Measurements from ENCODE around the gene ADCK1.
"Not testable (repeated sequence)": the region's sequence is repeated elsewhere in the genome, so short reads cannot be mapped to it uniquely, and the experiment has no call there.

ADCK1 gene

DNA sequence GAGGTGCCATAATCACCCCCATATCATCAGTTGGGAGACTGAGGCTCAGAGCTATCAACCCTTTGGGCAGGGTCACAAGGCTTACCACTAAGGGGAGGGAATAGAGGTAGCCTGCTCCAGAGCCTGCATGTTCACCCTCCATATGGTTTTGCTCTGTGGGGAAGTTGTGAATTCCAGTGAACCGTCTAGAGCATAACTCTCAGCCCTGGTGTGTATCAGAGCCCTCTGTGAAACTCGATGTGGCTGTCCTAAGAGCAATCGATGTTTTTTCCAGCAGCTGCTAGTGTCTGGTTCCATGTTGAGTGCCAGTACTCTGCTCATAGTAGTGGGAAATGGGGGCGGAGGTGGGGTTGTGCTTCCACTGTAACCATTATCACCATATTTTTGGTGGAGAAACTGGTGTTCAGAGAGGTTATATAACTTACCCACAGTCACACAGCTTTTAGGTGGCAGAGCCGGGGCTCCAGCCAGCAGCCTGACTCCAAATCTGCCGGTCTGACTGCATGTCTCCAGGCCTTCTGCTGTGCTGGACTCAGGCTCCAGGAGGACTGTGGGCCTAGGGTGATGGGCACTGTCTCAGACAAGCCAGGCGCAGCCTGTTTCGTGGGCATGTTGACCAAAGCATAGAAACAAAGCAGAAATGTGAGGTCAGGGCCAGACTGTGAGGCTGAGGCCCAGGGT, 104.2 kb downstream of the ADCK1 start:
- no peak for FAIRE-seq

DNA sequence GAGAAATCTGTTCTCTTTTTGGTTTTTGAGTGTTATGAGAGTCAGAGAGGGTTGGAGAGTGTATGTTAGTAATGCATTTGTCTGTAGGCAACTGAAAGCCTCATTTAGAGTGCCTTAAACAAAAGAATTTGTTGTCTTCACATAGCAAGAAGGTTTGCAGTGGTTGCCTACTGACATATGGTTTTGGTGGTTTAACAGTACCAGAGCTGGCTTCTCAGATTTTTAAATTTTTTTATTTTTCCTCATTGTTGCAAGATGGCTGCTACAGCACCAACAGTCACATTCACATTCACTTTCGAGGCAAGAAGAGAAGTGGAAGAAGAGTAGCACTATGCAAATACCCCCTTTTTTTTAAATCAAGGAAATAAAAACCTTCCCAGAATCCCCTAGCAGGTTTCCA, 106.5 kb downstream of the ADCK1 start:
- FAIRE-seq: no peak

DNA sequence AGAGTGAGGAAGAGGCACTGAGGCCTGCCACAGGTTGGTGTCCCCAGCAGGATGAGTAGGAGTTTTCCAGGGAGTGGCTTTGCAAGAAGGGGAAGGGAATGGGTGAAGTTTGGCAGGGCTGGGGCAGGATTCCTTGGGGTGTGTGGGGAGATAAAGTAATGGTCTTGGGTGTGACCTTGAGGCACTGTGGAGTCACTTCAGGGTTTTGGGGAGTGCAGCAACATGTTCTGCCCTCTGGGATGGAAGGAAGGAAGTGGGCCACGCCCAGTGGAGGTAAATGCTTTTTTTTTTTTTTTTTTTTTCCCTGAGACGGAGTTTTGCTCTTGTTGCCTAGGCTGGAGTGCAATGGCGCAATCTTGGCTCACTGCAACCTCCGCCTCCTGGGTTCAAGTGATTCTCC, 108.9 kb downstream of the ADCK1 start:
- FAIRE-seq: no peak

DNA sequence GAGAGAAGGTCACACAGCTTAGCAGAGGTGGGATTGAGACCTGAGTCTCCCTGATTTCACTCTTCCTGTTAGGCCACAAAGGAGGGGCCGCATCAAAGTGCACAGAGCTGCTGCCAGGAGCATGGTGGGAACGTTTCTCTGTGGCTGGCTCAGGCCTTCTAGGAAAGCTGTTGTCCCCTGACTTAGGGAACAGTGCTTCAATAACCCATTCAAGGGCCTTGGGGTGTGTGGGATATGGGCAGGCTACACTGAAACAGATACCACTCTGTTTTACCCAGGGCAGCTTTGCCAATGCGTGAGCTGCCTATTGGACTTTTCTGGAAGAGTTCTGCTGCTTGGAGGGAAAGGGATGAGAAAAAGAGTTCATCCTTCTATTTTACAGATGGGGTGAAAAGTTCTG, 110.0 kb downstream of the ADCK1 start:
- FAIRE-seq: no peak

DNA sequence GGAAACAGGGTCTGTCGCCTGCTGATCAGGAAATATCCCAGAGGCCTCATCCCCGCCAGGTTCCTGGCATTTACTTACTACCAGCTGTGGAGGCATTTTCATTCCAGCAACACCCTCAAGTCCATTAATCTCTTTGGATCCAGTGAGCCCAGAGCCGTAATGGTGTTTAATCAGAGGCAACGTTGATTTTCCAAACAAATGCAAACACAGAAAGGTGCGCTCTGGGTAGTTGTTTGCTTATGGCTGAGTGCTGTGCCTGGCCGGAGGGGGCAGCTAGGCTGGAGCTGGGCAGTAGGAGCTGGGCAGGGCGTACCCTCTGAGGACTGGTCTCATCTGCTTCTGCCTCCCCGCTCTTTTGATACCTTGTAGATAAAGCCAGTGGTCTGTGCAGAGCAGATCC, 110.6 kb downstream of the ADCK1 start:
- no peak for FAIRE-seq

DNA sequence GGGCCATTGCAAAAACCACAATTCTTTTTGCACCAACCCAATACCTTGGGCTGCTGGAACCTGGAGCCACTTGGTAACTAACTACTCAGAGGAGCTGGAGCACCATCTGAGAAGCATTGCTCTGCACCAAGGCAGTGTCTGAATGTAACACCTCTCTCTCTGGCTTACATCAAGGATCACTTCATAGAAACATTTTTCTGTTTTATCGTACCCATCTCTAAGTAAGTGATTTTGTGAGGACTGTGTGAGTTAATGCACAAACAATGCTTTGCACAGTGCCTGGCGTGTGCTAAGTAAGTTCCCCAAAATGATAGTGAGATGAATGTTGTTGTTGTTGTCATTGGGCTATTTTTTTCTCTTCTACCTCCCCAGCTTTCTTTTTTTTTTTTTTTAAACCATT, 111.4 kb downstream of the ADCK1 start:
- no peak for FAIRE-seq

DNA sequence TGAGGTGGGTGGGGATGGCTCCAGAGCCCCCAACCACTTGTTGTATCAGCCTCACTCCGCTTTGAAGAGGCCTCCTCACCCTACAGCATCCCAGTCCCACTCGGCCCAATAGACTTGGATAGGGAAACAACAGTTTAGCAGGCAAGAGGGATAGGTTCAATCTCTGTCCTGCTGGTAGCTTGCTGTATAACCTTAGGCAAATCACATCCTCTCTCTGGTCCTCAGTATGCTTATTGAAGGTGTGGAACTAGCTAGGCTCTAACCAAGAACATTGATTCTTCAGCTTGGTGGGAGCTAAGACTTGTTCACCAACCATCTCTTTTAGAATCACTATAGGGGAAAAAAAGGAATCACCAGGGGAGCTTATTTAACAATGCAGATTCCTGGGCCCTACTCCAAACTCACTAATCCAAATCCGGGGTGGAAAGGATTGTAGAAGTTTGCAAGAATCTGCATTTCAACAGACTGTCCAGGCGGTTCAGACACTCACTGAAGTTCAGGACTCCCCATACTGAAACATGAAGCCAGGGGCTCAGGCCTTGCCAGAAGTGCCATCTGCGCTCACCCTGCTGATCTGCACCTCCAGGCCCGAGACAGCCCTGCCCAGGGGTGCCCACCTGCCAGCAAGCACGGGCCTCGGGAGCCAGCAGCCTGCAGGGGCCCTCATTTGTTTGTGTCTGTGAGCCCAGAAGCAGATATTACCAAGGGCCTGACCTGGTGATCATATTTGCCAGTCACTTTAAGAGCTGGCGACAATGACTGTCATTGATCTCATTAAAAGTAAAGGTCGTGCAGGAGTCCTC, 113.0 kb downstream of the ADCK1 start:
- FAIRE-seq: no peak

DNA sequence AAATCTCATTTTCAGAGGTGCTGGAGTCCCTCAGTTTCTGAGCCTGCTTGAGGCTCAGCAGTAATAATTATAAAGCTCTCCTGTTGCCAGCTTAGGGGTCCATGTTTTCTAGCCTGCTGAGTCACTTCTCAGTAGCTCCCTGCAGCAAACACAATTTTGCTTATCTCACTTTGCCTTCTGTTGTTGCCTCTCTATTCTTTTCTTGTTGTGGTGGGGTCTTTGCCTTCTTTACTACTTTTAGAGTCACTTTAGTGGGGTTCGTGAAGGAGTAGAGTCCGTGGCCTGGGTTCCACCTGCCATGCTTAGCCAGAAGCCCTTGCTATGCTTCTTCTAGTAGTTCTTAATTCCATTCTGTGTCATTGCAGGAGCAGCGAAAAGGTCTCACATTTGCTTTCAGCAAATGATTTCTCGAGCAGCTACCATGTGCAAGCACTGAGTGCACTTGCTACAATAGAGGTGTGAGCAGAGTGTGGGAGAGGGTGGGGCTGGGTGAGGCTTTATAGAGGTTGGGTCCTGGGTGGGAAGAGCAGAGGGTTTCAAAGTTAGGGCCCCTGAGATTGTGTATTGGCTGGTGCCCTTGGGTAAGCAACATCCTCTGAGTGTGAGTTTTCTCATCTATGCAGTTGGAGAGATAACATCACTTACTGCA, 114.3 kb downstream of the ADCK1 start:
- FAIRE-seq: no peak

DNA sequence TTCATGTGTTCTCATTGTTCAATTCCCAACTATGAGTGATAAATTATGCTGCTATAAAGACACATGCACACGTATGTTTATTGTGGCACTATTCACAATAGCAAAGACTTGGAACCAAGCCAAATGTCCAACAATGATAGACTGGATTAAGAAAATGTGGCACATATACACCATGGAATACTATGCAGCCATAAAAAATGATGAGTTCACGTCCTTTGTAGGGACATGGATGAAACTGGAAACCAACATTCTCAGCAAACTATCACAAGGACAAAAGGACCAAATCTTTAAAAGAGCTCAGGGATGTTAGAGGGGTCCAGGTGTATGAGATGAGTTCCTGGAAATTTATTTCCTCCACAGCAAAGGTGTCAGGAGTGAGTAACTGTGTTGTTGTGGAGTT, 115.5 kb downstream of the ADCK1 start:
- FAIRE-seq: not testable (repeated sequence)

DNA sequence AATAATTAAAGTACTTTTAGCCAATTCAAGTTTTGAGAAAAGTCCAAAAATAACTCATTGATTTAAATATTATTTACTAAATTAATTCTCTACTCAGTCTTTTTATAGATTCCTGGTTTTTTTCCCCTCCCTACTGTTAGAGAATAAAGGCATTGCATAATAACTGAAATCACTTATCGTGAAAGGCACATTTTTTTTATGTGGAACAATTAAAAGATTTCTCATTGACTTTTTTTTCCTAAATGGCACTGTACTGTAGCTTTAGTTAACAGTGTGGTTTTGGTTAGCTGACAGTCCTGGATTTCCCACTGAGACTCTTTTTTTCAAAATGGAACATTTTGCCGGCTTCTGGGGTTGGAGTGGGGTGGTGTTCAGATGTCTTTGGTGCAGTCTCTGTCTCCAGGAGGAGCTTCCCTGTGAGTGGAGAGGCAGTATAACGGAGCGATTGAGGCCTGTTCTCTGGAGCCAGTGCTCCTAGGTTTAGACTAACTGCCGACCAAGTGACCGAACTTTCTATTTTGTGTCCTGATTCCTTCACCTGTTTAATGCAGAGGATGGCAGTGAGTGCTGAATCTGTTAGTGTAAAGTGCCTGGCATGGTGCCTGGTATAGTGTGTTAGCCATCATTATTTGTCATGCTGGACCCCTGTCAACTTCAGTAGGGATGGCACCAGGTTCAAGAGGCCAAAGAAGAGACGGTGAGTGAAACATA, 117.7 kb downstream of the ADCK1 start:
- FAIRE-seq: no peak

DNA sequence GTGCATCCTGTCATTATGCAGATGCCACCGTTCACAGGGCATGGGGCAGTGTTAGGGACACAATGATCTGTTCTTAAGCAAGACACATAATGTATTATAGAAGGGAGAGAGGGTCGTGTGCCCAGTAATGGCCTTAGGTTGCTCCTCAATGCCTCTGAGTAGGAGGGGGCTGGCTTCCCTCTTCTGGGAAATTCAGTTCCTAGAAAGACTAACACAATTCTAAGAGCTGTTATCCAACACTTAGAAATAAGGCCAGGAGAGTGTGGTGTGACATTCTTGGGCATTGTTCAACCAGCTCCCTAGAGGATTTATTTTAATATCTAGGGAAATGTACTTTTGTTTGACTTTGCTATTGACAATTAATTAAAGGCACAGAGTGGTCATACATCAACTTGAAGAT, 118.5 kb downstream of the ADCK1 start:
- no peak for FAIRE-seq

DNA sequence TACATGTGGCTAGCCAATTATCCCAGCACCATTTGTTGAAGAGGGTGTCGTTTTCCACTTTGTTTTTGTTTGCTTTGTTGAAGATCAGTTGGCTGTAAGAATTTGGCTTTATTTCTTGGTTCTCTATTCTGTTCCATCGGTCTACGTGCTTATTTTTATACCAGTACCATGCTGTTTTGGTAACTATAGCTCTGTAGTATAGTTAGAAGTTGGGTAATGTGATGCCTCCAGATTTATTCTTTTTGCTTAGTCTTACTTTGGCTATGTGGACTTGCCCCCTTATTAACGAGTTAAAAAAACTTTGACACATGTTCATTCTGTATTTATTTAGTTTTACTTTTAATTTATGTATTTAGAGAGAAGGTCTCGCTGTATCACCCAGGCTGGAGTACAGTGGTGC, 120.4 kb downstream of the ADCK1 start:
- FAIRE-seq: no peak

DNA sequence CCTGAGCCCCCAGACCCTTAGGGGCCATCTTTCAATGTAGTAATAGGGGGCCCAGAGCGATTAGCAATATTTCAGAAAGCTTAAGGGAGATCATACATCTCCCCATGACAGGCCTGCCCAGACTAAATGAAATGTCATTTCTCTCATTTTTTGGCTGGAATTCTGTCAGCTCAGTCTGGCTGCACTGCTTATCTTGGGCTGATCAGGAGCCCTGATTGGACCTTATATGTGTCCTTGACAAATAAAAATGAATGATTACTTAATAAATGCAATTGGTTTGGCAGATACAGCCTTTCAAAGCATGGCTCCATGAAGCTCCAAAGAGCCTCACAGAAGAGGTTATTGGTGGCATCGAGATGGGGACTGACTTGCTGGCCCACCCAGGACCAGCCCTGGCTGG, 121.9 kb downstream of the ADCK1 start:
- no peak for FAIRE-seq

DNA sequence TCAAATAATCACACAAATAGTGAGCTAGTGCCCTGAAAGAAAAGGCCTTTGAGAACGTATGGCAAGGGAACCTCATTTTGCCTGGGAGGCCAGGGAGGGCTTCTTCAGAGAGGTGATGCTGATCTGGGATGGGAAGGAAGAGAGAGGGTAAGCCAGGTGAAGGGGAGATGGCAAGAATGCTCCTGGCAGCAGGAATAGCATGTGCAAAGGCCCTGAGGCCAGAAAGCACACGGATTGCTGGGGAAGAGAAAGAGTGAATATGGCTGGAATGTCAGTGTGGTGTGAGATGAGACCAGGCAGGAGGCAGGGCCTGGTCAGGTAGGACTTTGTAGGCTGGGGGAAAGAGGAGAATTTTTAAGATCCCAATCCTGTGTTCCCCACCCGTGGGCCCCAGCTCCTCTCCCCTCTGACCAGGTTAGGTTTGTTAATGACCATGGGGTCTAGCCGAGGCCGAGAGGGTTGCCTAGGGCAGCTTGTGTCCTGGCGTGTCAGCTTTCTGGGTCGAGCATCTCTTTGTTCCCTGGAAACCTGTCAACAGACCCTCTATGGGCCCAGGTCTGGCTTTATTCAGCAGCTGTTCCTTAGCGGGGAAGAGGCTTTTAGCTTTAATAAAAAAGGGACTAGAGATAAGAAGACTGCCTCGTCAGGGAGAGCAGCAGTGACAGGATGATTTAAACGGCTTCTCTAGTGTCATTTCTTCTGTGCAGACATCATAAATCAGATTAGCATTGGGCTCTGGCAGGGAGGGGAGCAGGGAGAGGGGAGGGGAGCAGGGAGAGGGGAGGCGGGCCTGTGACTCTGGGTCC, 123.4 kb downstream of the ADCK1 start:
- FAIRE-seq: no peak

DNA sequence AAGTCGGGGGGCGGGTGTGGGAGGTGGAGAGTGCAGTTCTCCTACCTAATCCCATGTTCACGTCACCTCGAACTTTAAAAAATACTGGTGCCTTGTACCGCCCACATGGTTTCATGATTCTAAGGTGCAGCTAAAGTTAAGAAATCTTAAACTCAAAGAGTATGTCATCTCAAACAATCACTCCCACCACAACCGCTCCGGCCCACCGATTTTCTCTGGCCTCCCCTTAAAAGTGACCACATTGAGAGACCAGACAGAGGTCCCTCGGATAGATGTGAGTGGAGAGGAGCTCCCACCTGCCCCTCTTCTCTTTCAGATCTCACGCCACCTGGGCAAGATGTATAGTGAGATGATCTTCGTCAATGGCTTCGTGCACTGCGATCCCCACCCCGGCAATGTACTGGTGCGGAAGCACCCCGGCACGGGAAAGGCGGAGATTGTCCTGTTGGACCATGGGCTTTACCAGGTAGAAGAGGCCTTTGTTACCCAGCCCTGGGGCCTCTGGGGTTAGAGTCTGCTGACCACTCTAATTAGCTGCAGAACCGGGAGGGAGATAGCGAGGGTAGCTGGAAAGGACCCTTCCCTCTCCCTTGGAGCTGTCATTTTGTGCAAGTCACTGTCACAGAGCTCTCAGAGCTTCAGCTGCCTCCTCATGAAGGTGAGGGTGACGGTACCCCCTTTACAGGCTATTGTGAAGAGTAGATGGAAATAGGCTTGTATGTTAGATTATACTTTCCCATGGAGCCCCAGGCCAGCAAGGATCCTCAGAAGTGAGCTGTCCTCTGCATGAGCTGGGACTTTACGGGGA, 124.4 kb downstream of the ADCK1 start:
- no peak for FAIRE-seq

DNA sequence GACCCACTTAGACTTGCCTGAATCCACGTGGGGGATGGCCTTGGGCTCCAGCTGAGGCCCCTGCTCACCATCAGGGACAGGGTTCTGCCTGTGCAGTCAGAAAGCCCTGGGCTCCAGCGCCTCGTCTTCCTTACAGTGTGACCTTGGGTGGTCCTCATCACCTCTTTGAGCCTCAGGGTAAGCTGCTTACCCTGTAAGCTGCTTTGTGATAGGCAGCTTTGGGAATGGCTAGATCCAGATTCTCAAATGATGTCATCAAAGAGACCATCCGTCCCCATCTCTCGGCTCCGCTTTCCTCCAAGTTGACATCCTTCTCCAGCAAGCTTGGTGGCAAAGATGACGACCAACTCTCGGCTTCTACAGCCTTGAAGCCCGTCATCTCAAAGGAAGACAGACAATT, 127.0 kb downstream of the ADCK1 start:
- FAIRE-seq: no peak

DNA sequence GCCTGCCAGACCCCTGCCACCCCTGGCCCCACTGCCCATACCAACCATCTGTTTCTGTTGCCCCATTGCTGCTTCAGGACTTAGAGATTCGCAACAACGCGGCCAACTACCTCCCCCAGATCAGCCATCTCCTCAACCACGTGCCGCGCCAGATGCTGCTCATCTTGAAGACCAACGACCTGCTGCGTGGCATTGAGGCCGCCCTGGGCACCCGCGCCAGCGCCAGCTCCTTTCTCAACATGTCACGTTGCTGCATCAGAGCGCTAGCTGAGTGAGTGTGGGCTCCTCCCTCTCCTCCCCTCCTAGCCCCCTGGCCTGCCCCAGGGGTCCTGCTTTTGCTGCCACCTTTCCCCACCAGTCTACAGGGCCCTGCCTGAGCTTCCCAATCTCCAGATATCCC, 131.5 kb downstream of the ADCK1 start:
- no peak for FAIRE-seq

DNA sequence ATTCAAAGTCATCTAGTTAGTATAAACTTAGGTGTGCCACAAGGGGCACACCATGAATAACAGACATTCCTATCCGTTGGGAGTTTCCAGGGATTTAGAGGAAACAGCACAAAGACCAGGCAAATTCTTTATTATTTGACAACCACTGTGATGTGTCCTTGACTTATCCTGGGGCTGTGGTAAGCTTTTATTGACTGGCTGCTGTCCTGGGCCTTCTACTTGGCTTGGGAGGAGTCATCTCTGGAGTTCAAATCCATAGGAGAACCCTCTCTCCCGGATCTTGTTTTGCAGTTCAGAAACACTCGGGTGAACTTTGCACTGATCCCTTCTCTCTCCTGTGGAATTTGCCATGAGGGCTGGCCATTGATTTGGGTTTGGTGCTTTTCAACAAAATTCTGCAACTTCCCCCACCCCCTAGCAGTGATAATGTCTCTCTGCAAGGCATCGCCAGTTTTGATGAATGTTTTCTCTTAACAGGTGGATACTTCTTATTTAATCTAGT, 136.3 kb downstream of the ADCK1 start:
- FAIRE-seq: no peak

DNA sequence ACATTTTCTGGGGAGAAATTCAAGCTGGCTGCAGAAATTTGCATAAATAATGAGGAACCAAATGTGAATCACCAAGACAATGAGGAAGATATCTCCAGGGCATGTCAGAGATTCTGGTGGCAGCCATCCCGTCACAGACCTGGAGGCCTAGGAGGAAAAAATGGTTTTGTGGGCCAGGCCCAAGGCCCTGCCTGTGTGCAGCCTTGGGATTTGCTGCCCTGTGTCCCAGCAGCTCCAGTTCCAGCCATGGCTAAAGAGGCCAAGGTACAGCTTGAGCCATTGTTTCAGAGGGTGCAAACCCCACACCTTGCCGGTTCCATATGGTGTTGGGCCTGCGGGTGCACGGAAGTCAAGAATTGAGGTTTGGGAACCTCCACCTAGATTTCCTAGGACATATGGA, 147.5 kb downstream of the ADCK1 start:
- FAIRE-seq: no peak

DNA sequence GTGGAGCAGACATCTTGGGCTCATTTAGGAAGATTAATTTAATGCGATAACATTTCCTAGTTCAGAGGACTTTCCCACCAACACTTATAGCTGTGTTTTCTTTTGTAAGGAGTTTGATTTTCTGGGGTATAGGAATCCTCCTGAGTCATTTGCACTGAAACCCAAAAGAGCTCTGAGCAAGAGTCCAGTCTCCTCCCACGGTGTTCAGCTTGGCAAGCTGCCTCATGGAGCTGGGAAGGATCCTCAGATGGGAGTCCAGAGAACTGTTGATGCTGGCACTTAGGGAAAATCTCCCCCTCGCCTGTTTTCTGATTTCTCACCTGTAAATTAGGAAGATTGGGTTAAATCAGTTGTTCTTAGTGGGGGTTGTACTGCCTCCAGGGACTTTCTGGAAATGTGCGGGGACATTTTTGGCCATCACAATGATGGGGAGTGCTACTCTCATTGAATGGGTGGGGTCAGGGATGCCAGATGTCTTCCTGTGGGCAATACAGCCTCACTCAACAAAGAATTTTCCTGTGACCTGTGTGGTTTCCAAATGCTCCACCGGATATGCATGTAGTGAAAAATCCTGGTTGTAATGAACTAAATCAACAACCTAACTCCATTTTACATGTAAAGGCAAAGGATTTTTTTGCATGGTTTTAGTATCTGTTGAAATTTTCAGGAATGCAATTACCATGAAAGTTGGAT, 150.6 kb downstream of the ADCK1 start:
- FAIRE-seq: no peak

Data from endometrium (tissue), 2 donors.